ENCODE data around the gene TLR2. TPM values are rescaled to one million over a fixed set of nuclear protein-coding genes. Genes with fewer than 3 reads are reported as not detected.
A peak's percentile ranks its signal among the peaks of the same experiment; 100 is the strongest.

The TLR2 gene
- 1 to 10 TPM; 6.5 to 7.2 (median 6.8) TPM for polyA plus RNA-seq (ENCODE audit: insufficient read length in 3 of 3)

DNA sequence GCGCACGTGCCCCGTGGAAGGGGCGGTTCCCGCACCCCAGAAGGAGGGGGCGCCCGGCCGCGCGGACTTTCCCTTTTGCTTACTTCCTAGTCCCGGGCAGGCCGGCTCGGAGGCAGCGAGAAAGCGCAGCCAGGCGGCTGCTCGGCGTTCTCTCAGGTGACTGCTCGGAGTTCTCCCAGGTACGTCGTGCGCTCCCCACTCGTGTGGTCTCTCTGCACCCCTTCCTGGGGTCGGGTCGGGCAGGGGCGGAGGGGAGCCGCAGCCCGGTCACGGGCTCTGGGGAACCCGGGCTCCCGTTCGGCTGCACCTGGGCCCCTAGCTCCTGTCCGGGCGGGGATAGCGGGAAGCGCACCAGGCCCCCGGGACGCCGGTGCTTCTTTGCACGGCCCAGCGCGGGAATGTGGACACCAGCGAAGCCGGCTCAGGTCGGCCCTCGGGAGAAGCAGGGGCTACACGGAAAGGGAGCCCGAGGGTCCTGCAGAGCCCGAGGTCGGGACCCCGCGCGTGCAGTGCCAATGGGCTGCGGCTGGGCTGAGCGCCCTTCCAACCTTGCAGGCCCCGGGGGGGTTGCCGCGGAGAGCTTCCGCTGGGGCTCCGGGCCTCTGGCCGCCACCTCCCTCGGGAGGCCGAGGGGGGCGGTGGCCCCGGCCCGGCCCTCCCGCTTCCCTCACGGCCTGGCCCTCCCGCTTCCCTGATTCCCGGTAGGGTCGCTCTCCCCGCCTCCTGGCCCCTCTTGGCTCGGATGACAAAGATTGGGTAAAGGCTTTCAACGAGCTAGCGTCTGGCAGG lies at the start of gene TLR2:
TLR2 (plus strand) TSS at position 99 of the 789 bp plus-strand sequence. CDS start 18,628 bp downstream, outside the sequence.
- peak in 1 of 3 donors; percentile 8 for DNase-seq (ENCODE audit: low read depth in 3 of 3, low spot score in 2 of 3)

GRCh38 chr4:153634738-153635353 lies 49.2 kb upstream of the TLR2 start:
- no peak for DNase-seq (ENCODE audit: low read depth in 3 of 3, low spot score in 2 of 3)

- no peak for DNase-seq (ENCODE audit: low read depth in 3 of 3, low spot score in 2 of 3)
Observed at GRCh38 chr4:153635846-153636245, 48.2 kb upstream of the TLR2 start.

DNA sequence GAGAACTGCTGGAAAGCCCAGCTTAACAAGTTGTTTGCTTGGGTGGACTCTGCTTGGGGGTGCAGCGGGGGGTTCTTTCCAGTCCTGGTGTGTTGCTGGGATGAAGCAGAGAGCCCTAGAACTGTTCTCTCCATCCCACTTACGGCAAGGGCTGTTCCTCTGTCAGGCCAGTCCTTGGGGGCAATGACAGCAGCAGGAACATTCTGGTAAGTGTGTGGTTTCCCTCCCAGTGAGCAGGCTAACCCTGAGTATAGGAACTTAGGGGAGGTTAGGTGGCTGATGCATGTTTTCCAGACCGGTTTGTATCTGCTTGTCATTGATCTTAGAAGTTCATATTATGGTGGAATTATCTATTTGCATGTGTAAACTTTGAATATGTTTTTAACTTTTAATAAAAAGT lies 46.9 kb upstream of the TLR2 start:
- no peak for DNase-seq (ENCODE audit: low read depth in 3 of 3, low spot score in 2 of 3)

DNA sequence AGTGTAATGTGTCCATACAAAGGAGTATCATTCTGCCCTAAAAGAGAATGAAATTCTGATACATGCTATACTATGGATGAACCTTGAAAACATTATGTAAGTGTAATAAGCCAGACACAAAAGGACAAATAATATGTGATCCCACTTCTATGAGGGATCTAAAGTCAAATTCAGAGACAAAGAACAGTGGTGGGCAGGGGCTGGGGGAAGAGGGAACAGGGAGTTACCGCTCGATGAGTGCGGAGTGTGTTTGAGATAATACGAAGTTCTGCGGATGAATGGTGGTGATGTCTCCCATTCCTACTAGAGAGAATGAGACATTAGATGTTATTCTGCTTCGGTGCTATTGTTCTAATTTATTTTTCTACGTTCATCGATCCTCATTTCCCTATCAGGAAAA lies 46.1 kb upstream of the TLR2 start:
- DNase-seq (ENCODE audit: low read depth in 3 of 3, low spot score in 2 of 3): no peak

DNA sequence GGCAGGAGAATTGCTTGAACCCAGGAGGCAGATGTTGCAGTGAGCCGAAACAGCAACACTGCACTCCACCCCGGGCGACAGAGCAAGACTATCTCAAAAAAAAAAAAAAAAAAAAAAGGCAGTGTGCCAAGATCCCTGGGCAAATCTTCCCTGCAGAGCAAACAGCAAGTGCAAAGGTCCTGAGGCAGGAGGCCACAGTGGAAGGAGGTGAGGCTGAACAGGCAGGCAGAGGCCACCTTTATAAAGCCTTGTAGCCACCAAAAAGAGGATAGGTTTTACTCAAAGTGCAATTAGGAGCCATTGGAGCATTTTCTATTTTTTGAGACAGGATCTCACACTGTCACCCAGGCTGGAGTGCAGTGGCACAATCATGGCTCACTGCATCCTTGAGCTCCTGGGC lies 45.1 kb upstream of the TLR2 start:
- DNase-seq (ENCODE audit: low read depth in 3 of 3, low spot score in 2 of 3): no peak

DNA sequence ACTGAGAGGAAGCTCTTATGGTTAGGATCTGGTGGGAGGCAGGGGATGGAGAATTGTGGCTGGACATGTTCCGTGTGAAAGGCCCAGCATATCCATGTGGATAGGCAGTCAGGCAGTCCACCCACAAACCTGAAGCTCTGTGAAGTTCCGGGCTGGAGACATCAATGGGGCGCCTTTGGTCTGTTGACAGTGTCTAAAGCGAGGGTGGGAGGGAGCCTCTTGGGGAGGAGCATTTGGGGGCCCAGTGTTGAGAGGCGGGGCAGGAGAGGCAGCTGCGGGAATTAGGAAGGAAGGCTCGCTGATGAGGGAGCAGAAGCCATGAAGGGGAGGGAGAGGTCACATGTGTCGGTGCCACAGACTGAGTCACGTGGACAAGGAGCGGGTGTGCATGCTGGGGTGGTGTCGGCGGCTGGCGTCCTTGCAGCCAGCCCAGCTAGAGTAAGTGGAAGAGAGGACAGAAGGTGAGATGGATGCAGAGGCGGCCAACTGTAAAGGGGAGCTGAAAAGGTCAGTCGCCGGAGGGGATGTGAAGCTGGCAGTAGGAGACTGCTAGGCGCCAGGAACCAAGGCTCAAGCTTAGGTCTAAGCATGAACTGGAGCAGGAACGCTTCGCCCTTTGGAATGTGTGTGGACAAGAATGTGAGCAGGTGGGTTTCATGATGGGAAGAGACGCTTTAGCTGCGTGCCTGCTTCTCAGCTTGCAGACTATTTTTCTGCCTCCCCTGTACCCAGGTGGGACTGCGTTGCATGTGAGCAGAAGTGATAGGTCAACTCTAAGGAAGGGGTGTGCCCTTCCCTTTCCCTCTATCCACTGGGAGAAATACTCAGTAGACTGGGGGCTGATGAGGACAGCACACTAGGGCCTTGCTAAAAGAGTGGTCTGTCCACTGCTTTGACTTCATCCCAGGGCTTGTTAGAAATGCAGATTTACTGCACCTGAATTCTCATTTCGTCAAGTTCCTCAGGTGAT lies 44.0 kb upstream of the TLR2 start:
- no peak for DNase-seq (ENCODE audit: low read depth in 3 of 3, low spot score in 2 of 3)

DNA sequence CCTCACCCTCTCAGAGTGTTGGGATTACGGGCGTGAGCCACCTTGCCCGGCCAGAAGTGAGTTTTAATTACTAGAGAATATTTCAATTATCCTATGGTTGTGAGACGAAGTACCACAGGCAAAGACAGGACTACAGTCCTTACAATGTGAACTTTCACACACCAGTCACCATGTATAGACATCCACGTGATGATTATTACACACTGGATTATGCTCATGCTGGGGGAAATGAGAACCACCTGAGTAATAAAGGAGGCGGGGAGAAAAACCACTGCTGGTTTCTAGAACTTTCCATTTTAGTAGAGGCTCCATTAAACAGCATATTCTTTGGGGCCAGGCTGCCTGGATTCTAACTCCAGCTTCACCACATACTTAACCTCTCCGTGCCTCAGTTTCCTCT lies 42.5 kb upstream of the TLR2 start:
- no peak for DNase-seq (ENCODE audit: low read depth in 3 of 3, low spot score in 2 of 3)

- DNase-seq (ENCODE audit: low read depth in 3 of 3, low spot score in 2 of 3): no peak
Observed at GRCh38 chr4:153643406-153644383, 40.4 kb upstream of the TLR2 start.

GRCh38 chr4:153645183-153645582 lies 38.9 kb upstream of the TLR2 start:
- DNase-seq (ENCODE audit: low read depth in 3 of 3, low spot score in 2 of 3): no peak

GRCh38 chr4:153646261-153646660 lies 37.8 kb upstream of the TLR2 start:
- no peak for DNase-seq (ENCODE audit: low read depth in 3 of 3, low spot score in 2 of 3)

- no peak for DNase-seq (ENCODE audit: low read depth in 3 of 3, low spot score in 2 of 3)
Observed at GRCh38 chr4:153646978-153647377, 37.1 kb upstream of the TLR2 start.

DNA sequence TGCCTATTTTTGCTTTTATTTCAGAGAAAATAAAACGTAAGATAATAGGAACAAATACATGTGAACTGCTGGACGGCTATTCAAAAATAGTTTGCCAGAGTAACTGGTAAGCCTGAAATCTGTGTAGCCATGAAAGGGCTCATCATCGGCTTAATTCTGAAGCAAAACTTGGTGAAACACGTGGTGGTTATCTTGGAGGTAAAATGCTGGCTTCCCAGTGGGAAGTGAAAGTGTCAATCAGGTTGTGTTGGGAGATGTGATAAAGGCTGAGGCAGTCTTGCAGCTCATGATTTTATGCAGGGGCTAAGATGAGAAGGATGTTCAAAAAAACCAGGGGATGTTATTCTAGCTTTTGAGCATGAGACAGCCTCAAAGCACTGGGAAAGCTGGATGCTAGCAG lies 36.1 kb upstream of the TLR2 start:
- no peak for DNase-seq (ENCODE audit: low read depth in 3 of 3, low spot score in 2 of 3)

GRCh38 chr4:153649572-153649991 lies 34.5 kb upstream of the TLR2 start:
- DNase-seq (ENCODE audit: low read depth in 3 of 3, low spot score in 2 of 3): no peak

GRCh38 chr4:153651116-153651515 lies 33.0 kb upstream of the TLR2 start:
- DNase-seq (ENCODE audit: low read depth in 3 of 3, low spot score in 2 of 3): no peak

- DNase-seq (ENCODE audit: low read depth in 3 of 3, low spot score in 2 of 3): no peak
Observed at GRCh38 chr4:153651587-153651986, 32.5 kb upstream of the TLR2 start.

- no peak for DNase-seq (ENCODE audit: low read depth in 3 of 3, low spot score in 2 of 3)
Observed at GRCh38 chr4:153652051-153652784, 31.9 kb upstream of the TLR2 start.

- DNase-seq (ENCODE audit: low read depth in 3 of 3, low spot score in 2 of 3): no peak
Observed at GRCh38 chr4:153655002-153655541, 29.0 kb upstream of the TLR2 start.

DNA sequence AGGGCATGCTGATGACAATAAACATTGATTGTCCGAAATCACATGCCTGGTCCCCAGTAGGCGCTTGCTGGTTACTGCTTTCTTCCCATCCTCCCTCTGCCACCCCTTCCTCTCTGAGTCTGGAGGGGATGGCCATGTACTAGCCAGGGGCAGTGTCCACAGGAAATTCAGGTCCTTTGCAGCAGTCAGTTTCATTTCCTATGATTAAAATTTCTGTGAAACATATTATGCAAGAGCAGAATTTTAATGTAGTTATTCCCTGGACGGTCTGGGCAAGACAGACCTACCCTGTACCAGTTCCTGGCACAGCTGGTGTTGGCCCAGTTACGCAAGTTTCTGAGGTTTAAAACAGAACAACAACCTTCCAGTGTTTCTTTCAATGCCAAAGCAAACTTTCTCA lies 28.2 kb upstream of the TLR2 start:
- no peak for DNase-seq (ENCODE audit: low read depth in 3 of 3, low spot score in 2 of 3)
